Measurements from ENCODE around the gene SSX2B.
"Not testable (repeated sequence)": the region's sequence is repeated elsewhere in the genome, so short reads cannot be mapped to it uniquely, and the experiment has no call there.

The SSX2B gene, protein sequence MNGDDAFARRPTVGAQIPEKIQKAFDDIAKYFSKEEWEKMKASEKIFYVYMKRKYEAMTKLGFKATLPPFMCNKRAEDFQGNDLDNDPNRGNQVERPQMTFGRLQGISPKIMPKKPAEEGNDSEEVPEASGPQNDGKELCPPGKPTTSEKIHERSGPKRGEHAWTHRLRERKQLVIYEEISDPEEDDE

DNA sequence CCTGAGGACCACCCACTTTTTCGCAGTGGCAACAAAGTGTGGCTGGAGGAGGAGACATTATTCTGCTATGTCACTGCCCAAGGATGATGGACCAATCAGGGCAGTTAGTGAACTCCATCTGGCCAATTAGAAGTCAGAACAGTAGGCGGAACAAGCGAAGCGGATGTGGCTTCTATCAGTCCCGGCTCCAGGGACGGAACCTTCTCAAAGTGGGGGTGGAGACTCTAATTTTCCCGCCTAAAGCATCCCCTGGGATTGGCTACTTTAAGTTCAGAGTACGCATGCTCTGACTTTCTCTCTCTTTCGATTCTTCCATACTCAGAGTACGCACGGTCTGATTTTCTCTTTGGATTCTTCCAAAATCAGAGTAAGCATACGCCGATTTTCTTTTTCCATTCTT, at the start of gene SSX2B:
Gene SSX2B, plus strand, starts transcription at position 301 of the 400 bp plus-strand sequence. CDS start 1,429 bp downstream, outside the sequence.
- in situ Hi-C loops (cut with MboI; ENCODE audit: low sequenced_read_pairs): not testable (repeated sequence)

DNA sequence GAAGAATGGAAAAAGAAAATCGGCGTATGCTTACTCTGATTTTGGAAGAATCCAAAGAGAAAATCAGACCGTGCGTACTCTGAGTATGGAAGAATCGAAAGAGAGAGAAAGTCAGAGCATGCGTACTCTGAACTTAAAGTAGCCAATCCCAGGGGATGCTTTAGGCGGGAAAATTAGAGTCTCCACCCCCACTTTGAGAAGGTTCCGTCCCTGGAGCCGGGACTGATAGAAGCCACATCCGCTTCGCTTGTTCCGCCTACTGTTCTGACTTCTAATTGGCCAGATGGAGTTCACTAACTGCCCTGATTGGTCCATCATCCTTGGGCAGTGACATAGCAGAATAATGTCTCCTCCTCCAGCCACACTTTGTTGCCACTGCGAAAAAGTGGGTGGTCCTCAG, 44.0 kb upstream of the SSX2B start, which contains the start of gene SSX2:
Gene SSX2, minus strand, starts transcription at position 101 of the 400 bp plus-strand sequence. CDS start 1,429 bp downstream, outside the sequence.
- in situ Hi-C loops (cut with MboI; ENCODE audit: low sequenced_read_pairs): not testable (repeated sequence)

DNA sequence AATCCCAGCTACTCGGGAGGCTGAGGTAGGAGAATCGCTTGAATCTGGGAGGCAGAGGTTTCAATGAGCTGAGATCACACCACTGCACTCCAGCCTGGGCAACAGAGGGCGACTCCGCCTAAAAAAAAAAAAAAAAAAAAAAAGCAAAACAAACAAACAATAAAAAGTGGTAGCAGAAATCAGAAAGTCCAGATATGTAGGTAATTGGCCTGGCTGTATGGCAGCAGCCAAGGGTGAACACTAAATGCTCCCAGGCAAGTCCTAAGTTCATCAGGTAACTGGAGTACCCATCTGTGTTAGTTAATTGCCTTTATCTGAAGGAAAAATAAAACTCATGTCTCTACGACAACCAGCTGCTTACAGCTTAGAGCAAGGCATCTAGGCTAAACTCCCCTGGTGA, 14.9 kb downstream of the SSX2B start:
- in situ Hi-C loops (cut with MboI; ENCODE audit: low sequenced_read_pairs): not testable (repeated sequence)

DNA sequence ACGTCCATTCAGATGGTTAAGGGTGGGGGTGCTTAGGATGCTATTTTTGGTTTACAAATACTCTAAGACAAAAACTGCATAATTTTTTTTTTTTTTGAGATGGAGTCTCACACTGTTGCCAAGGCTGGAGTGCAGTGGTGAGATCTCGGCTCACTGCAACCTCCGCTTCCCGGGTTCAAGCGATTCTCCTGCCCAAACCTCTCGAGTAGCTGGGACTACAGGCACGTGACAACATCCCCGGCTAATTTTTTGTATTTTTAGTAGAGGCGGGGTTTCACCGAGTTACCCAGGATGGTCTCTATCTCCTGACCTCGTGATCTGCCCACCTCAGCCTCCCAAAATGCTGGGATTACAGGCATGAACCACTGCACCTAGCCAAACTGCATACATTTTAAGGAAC, 22.5 kb downstream of the SSX2B start:
- in situ Hi-C loops (cut with MboI; ENCODE audit: low sequenced_read_pairs): not testable (repeated sequence)

DNA sequence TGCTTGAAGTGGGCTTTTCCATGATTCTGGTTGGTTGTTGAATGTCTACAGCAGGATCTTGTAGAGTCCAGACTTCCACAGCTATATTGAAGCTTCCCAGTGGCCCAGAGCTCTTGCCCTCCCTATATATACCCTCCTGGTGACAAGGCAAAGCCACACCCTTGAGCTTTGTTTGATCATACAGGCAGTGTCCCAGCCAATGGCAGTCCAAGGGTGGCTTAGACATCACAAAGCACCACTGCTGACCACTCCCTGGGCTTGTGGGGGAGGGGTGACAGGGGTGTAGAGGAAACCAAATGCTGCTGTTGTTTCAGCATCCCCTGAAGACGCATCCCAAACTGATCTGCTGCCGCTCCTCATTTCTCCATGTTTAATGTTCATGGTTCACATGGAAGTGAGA, 46.3 kb downstream of the SSX2B start, which contains the start of gene SPANXN5:
Gene SPANXN5, minus strand, starts transcription at position 101 of the 400 bp plus-strand sequence. Its CDS starts 79 bp downstream, at position 22.
- in situ Hi-C loops (cut with MboI; ENCODE audit: low sequenced_read_pairs): not testable (repeated sequence)

DNA sequence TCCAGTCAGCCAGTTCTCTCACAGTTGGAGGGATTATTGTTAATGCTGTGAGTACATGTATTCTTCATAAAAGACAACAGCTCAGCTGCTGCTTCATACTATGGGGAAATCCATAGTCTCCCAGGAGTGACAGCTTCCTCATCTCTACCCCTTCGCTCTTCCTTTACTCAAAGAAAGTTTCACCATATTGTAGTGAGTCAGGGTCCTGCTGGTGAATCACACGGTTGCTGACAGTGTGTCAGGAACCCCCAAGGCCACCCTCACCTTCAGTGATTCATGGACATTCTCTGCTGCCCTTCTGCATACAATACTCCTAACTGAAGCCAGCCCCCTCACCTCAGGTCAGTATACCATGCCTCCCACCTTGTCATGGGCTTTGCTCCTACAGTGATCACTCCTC, 53.8 kb downstream of the SSX2B start:
- in situ Hi-C loops (cut with MboI; ENCODE audit: low sequenced_read_pairs): not testable (repeated sequence)

Data from hTERT RPE-1 (cell line).